T-helper 2 cell treated with Interferon-gamma antibody and Interleukin-4, amounts not matched to agents 100 ng/mL and 5 ng/mL, for 36 hours (primary cell): ENCODE measurements around the gene DCD. TPM values are rescaled to one million over a fixed set of nuclear protein-coding genes. Genes with fewer than 3 reads are reported as not detected.

Experiments
- intact Hi-C: fragments of 100-400 bp; cut with micrococcal nuclease; formaldehyde crosslinking; loops from one replicate; pipeline ENCODE4 v1.15.1; 2023
- total RNA-seq: library from RNA; stranded (reverse); gene quantifications from 2 replicates; pipeline ENCODE4 v1.2.3, GENCODE V29; 2022

Gene DCD
- total RNA-seq, 1 donor from 2014 or later = not detected

GRCh38 chr12:54608769-54609168 lies 39.4 kb downstream of the DCD start:
- intact Hi-C loops = no loop called here

GRCh38 chr12:54608156-54608555 lies 40.0 kb downstream of the DCD start:
- intact Hi-C loops = no loop called here

DNA sequence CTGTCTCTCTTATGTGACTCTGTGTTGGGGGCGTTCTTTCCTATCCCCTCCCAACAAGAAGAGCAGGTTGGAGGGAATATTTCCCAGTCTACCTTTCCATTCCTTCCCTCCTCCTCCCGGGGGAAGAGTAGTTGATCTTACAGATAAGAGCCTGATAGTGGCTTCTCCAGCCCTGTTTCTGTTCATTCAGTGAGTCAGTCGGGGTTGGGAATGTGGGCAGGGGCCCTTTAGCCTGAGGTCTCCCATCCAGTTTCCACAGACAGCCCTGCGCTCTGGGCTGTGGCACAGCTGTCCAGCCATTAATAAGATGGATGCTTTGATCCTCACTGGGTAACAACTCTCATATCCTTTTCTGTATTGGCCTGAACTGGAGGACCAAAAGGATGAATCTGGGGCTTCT lies 41.6 kb downstream of the DCD start:
- intact Hi-C loops = no loop called here

DNA sequence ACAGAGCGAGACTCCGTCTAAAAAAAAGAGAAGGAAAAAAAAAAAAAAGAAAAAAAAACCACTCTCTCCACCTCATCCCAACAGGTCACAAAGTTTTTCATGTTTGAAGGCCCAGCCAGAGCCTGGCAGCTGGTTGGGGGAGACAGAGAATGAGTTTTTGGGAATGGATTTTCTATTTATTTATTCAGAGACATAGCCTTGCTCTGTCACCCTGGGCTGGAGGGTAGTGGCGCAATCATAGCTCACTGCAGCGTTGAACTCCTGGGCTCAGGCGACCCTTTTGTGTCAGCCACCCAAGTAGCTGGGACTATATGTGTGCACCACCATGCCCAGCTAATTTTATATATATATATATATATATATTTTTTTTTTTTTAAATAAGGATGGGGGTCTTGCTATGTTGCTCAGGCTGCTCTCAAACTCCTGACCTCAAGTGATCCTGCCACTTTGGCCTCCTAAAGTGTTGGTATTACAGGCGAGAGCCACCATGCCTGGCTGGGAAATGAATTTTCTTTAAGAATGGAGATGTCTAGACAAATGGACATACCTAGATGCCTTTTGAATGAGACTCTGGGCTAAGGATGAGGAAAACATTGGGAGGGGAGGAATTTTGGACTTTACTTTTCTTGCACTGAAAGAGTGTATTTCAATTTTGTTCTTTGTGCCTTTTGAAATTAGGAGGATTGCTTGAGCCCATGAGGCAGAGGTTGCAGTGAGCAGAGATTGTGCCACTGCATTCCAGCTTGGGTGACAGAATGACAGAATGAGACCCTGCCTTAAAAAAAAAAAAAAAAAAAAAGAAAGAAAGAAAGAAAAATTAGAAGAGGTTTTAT lies 42.8 kb downstream of the DCD start:
- intact Hi-C loops = no loop called here

GRCh38 chr12:54604436-54604835 lies 43.7 kb downstream of the DCD start:
- intact Hi-C loops = no loop called here

DNA sequence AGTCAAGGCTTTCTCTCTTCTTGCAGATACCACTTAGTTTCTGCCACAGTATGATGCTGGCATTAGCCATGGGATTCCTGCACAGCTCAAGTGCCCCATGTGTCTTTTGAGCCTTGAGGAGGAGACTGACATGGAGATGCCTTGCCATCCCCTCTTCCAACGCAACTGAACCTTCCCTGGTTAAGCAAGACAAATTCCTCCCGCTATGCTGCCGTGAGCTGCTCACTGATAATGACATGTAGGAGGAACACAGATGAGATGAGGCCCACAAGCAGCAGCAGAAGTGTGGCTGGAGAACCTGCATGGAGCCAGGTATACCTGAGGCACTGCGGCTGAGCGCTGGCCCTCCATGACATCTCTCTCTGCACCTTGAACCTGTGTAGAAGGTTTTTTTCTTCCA lies 44.3 kb downstream of the DCD start:
- intact Hi-C loops = loop anchor here (2.0 kb wide), 1 partner anchor 25 kb away; no protein-coding TSS in a partner anchor

DNA sequence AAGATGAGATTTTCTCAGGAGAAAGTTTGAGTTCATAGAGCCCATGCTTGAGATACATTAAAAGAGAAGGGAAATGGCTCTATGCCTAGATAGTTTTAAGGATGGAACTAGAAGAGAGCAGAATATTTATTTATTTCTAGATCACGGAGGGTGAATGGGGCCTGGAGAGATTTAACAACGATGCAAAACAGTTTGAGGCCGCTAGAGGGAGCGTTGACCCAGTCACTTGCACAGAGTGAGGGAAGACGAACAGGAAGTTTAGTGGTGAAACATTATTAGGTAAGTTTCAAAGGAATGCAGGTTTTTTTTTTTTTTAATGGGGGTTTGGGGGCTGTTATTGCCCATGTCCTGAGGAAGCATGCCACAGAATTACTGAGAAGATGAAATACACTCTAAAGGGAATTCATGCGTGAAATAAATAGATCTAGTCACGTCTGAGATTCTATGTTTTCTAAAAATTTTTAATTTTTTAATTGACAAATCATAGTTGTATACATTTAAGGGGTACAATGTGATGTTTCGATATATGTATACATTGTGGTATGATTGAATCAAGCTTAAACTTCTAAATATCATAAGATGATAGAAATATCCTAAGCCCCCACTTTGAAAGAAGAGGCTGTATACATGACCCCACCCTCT lies 44.9 kb downstream of the DCD start:
- intact Hi-C loops = loop anchor here (2.0 kb wide), 1 partner anchor 24 kb away; no protein-coding TSS in a partner anchor

DNA sequence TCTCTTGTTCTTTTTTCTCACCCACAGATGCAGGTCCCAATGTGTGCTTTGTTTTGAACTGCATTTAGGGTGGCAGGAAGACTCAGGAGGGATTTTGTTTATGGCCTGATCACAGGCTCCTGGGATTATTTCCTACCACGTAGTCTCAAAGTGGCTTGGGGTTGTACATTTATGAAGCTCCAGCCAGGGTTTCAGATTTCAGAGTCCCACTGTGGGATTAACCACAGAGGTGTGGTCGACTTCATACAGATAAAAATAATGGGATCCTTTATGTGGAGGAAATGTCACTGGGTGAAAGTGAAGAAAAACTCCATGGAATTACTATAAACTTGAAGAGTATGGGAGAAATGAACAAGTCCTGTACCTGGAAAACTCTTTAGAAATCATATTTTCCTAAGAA lies 45.5 kb downstream of the DCD start:
- intact Hi-C loops = loop anchor here (2.0 kb wide), 1 partner anchor 24 kb away; no protein-coding TSS in a partner anchor

GRCh38 chr12:54601841-54602240 lies 46.3 kb downstream of the DCD start:
- intact Hi-C loops = loop anchor here (2.0 kb wide), 1 partner anchor 23 kb away; no protein-coding TSS in a partner anchor

DNA sequence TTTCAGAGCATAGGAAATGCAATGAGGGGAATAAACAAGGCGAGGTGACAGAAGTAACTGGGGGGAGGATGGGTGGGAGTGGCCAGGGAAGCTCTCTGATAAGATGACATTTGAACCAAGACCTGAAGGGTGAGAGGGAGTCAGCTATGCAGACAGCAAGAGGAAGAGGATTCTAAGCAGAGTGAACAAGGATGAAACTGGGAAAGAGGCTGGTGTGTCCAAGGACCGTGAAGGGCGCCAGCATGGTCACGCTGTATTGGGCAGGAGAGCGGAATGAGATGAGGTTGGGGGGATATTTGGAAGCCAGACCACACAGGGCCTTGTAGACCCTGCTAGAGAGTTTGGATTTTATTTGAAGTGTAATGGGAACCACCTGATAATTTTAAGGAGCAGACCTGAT lies 49.2 kb downstream of the DCD start:
- intact Hi-C loops = no loop called here

GRCh38 chr12:54596526-54596946 lies 51.6 kb downstream of the DCD start:
- intact Hi-C loops = no loop called here

- intact Hi-C loops = no loop called here
Observed at GRCh38 chr12:54595471-54595870, 52.7 kb downstream of the DCD start.

Other genes starting within 250 kb of the DCD start
- gene ITGA5, start 229.1 kb downstream of the DCD start, total RNA-seq = 80.3 and 81.0 TPM in 2 replicates
- 9.4 and 10.2 TPM in 2 replicates for gene GTSF1, start 174.8 kb downstream of the DCD start, total RNA-seq
- 167 and 169 TPM in 2 replicates for gene NCKAP1L, start 150.6 kb downstream of the DCD start, total RNA-seq
- 18.5 and 18.7 TPM in 2 replicates for gene PDE1B, start 98.8 kb downstream of the DCD start, total RNA-seq
- not detected in 2 replicates for gene PPP1R1A, start 59.7 kb downstream of the DCD start, total RNA-seq
- not detected in 2 replicates for gene LACRT, start 13.5 kb downstream of the DCD start, total RNA-seq
- gene MUCL1, start 206.2 kb upstream of the DCD start, total RNA-seq = not detected in 2 replicates